ENCODE data around the gene TM2D1.
"Not testable (repeated sequence)": the region's sequence is repeated elsewhere in the genome, so short reads cannot be mapped to it uniquely, and the experiment has no call there.

Gene TM2D1

DNA sequence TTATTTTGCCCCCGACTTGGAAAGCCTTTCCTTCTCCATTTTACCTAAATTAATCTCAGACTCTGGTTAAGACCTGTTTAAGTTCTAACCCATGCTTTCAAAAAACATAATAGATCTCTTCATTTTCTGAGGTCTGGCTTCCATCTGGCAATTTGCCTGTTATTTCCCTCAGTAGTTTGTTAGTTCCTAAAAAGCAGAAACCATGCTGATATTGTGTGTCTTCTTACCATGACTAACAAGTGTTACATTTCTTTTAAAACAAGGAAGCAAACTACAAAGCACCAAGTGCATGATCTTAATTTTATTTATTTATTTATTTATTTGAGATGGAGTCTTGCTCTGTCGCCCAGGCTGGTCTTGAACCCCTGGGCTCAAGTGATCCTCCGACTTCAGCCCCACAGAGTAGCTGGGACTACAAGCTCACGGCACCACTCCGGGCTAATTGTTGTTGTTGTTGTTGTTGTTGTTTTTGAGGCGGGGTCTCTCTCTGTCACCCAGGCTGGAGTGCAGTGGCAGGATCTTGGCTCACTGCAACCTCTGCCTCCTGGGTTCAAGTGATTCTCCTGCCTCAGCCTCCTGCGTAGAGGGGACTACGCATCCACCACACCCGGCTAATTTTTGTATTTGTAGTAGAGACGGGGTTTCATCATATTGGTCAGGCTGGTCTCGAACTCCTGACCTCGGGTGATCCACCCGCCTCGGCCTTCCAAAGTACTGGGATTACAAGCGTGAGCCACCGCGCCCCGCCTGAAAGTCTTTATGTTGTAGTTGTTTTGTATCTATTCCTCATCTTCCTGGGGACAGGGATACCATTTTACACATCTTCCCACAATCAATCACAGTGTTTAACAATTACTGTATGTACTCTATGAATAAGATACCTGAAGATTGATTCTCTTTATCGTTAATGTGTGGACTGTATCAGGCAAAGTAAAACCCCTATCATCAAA, 16.1 kb upstream of the TM2D1 start:
- TF ChIP-seq, protein P1, sequence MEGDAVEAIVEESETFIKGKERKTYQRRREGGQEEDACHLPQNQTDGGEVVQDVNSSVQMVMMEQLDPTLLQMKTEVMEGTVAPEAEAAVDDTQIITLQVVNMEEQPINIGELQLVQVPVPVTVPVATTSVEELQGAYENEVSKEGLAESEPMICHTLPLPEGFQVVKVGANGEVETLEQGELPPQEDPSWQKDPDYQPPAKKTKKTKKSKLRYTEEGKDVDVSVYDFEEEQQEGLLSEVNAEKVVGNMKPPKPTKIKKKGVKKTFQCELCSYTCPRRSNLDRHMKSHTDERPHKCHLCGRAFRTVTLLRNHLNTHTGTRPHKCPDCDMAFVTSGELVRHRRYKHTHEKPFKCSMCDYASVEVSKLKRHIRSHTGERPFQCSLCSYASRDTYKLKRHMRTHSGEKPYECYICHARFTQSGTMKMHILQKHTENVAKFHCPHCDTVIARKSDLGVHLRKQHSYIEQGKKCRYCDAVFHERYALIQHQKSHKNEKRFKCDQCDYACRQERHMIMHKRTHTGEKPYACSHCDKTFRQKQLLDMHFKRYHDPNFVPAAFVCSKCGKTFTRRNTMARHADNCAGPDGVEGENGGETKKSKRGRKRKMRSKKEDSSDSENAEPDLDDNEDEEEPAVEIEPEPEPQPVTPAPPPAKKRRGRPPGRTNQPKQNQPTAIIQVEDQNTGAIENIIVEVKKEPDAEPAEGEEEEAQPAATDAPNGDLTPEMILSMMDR (IDR thresholded peaks at IDR 0.05; ENCODE audit: insufficient read depth, low read length, poor library complexity, severe bottlenecking): no peak
- Histone ChIP-seq H3K27me3 (replicated peaks; ENCODE audit: control insufficient read depth, insufficient read depth, low read length) (no peaks in the 10 kb centered on the region), H3K36me3 (ENCODE audit: control insufficient read depth, insufficient read depth, low read length) (no peaks in the 10 kb centered on the region), H3K4me3 (replicated peaks; ENCODE audit: low read depth, low read length) (peak overlapping the region; percentile 71)
- no peak for DNase-seq (ENCODE audit: extremely low read depth, insufficient read length)

DNA sequence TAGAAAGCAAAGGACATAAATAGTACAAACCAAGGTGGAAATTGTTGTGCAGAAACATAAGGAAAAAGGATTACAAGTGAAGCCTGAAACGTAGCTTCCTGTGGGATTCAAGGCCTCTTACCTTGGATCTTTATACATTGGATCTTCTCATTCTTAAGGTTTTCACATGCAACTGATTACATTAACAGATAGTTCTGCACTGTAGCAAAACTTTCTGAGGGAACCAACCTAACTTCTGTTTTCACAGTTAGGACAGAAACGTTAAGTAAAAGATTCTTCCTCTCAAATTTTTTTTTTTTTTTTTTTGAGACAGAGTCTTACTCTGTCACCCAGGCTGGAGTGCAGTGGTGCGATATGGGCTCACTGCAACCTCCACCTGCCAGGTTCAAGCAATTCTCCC, 7.8 kb upstream of the TM2D1 start:
- Histone ChIP-seq H3K36me3 (ENCODE audit: control insufficient read depth, insufficient read depth, low read length) (no peaks in the 10 kb centered on the region), H3K27me3 (replicated peaks; ENCODE audit: control insufficient read depth, insufficient read depth, low read length) (no peaks in the 10 kb centered on the region), H3K4me3 (replicated peaks; ENCODE audit: low read depth, low read length) (no peak overlapping the region)
- TF ChIP-seq, protein P1 (IDR thresholded peaks at IDR 0.05; ENCODE audit: insufficient read depth, low read length, poor library complexity, severe bottlenecking): no peak
- no peak for DNase-seq (ENCODE audit: extremely low read depth, insufficient read length)

DNA sequence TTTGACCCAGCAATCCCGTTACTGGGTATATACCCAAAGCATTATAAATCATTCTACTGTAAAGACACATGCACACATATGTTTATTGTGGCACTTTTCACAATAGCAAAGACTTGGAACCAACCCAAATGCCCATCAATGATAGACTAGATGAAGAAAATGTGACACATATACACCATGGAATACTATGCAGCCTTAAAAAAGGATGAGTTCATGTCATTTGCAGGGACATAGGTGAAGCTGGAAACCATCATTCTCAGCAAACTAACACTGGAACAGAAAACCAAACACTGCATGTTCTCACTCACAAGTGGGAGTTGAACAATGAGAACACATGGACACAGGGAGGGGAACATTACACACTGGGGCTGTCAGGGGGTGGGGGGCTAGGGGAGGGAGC, 5.7 kb upstream of the TM2D1 start:
- H3K36me3 ChIP-seq (ENCODE audit: control insufficient read depth, insufficient read depth, low read length); DNase-seq (ENCODE audit: extremely low read depth, insufficient read length); H3K27me3 ChIP-seq (replicated peaks; ENCODE audit: control insufficient read depth, insufficient read depth, low read length); H3K4me3 ChIP-seq (replicated peaks; ENCODE audit: low read depth, low read length): not testable (repeated sequence)

DNA sequence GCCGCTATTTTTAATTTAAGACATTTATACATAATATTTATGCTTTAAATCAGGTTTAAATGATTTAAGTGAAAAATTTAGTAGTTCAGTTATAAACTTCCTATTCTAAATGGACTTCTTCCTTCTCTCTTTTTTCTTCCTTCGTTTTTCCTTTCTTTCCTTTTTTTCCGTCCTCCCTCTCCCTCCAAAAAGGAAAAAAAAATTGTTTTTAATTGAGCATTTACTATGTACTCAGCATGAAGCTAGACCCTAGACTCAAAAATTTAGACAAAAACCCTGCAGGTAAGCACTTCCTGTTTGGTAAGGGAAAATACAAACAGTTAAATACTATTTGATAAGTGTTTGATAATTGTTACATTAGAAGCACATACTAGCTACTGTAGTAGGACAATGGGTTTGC, 2.6 kb upstream of the TM2D1 start:
- no peak for DNase-seq (ENCODE audit: extremely low read depth, insufficient read length)
- TF ChIP-seq, protein P1 (IDR thresholded peaks at IDR 0.05; ENCODE audit: insufficient read depth, low read length, poor library complexity, severe bottlenecking): no peak
- Histone ChIP-seq H3K27me3 (replicated peaks; ENCODE audit: control insufficient read depth, insufficient read depth, low read length) (no peaks in the 10 kb centered on the region), H3K36me3 (ENCODE audit: control insufficient read depth, insufficient read depth, low read length) (no peaks in the 10 kb centered on the region), H3K4me3 (replicated peaks; ENCODE audit: low read depth, low read length) (no peak overlapping the region)

DNA sequence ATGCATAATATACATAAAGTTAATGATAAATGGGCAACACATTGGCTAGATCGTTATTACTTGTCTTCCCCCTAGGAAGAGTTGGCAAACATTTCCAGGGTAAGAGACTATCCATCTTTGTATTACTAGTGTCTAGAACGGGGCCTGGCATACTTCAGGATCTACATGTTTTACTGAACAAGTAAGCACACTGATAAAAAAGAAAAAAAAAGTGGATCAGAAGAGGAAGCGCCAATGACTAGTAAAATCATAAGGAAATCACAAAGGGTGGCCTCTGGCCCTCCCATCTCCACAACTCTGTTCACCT, 482 bp downstream of the TM2D1 start:
- Histone ChIP-seq H3K36me3 (ENCODE audit: control insufficient read depth, insufficient read depth, low read length) (peaks cover 2% of the 10 kb centered on the region), H3K4me3 (replicated peaks; ENCODE audit: low read depth, low read length) (peak overlapping the region; percentile 100), H3K27me3 (replicated peaks; ENCODE audit: control insufficient read depth, insufficient read depth, low read length) (no peaks in the 10 kb centered on the region)
- TF ChIP-seq, protein P1 (IDR thresholded peaks at IDR 0.05; ENCODE audit: insufficient read depth, low read length, poor library complexity, severe bottlenecking): no peak
- no peak for DNase-seq (ENCODE audit: extremely low read depth, insufficient read length)

DNA sequence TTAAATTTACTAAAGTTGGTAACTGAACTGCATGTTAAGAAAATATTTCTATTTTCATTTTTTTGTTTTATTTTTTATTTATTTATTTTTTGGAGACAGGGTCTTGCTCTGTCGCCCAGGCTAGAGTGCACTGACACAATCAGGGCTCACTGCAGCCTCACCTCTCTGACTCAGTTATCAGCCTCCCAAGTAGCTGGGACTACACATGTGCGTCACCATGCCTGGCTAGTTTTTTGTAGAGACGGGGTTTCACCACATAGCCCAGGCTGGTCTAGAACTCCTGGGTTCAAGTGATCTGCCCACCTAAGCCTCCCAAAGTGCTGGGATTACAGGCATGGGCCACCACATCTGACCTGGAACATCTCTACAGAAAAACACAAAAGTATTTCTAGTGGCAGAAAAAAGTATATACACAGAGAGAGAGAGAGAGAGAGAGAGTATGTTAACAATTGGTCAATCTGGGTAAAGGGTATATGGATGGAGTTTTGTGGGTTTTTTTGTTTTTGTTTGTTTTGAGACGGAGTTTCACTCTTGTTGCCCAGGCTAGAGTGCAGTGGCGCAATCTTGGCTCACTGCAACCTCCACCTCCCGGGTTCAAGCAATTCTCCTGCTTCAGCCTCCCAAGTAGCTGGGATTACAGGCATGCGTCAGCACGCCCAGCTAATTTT, 5.8 kb downstream of the TM2D1 start:
- not testable (repeated sequence) for H3K4me3 ChIP-seq (replicated peaks; ENCODE audit: low read depth, low read length); H3K27me3 ChIP-seq (replicated peaks; ENCODE audit: control insufficient read depth, insufficient read depth, low read length); DNase-seq (ENCODE audit: extremely low read depth, insufficient read length); H3K36me3 ChIP-seq (ENCODE audit: control insufficient read depth, insufficient read depth, low read length)
